NB4 (cell line): ENCODE results near the gene ENTPD1.

Source experiments
- MYC ChIP-seq: IDR thresholded peaks from 2 replicates; pipeline ENCODE4 v1.6.1; 2011; ENCODE audit warnings: low read depth, low read length
- POLR2A ChIP-seq: IDR thresholded peaks from 2 replicates; pipeline ENCODE4 v1.6.1; 2011; ENCODE audit warnings: mild to moderate bottlenecking; ENCODE audit not compliant: insufficient read length; ENCODE audit errors: extremely low read depth
- TF ChIP-seq, protein P1 (sequence below): IDR thresholded peaks from one replicate; pipeline ENCODE4 v1.5.1; 2012; ENCODE audit warnings: low read depth, low read length
- TF ChIP-seq, protein P2 (sequence below): IDR thresholded peaks from 2 replicates; pipeline ENCODE4 v1.6.1; 2011; ENCODE audit warnings: low read depth, low read length

DNA sequence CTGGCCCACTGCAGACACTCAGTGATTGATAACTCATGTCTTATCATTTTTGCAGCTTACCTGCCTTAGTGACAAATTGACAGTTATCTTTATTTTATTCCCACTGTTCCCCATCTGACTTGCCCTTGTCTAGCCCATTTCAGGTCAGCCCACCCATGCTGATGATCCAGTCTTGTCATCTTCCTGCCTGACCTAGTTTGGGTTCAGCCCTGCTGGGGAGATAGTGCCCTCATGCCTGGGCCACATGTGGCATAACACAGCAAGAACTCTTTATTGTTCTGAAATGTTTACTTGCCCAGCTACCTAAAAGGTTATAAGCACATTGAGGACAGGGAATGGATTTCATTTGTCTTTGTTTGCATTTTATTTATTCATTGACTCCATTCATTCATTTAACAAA, 75.6 kb downstream of the ENTPD1 start:
- TF ChIP-seq, protein P1, sequence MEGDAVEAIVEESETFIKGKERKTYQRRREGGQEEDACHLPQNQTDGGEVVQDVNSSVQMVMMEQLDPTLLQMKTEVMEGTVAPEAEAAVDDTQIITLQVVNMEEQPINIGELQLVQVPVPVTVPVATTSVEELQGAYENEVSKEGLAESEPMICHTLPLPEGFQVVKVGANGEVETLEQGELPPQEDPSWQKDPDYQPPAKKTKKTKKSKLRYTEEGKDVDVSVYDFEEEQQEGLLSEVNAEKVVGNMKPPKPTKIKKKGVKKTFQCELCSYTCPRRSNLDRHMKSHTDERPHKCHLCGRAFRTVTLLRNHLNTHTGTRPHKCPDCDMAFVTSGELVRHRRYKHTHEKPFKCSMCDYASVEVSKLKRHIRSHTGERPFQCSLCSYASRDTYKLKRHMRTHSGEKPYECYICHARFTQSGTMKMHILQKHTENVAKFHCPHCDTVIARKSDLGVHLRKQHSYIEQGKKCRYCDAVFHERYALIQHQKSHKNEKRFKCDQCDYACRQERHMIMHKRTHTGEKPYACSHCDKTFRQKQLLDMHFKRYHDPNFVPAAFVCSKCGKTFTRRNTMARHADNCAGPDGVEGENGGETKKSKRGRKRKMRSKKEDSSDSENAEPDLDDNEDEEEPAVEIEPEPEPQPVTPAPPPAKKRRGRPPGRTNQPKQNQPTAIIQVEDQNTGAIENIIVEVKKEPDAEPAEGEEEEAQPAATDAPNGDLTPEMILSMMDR = no peak
- TF ChIP-seq POLR2A (no peak), MYC (no peak)
- TF ChIP-seq, protein P2, sequence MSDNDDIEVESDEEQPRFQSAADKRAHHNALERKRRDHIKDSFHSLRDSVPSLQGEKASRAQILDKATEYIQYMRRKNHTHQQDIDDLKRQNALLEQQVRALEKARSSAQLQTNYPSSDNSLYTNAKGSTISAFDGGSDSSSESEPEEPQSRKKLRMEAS = no peak
